Islet of Langerhans (tissue), 1 donor: Measurements from ENCODE around the gene ZNF764.

Experiments
- FAIRE-seq: peaks from one replicate; lab custom pipeline; 2011; peaks lifted over from hg19 to GRCh38; lab: Jason Lieb, UNC

ZNF764 gene

GRCh38 chr16:30569746-30570635 lies 11.8 kb upstream of the ZNF764 start:
- FAIRE-seq: no peak

GRCh38 chr16:30569281-30569680 lies 11.1 kb upstream of the ZNF764 start:
- no peak for FAIRE-seq

- FAIRE-seq: no peak
These were observed 9.9 kb upstream of the ZNF764 start for GRCh38 chr16:30567991-30568638.

DNA sequence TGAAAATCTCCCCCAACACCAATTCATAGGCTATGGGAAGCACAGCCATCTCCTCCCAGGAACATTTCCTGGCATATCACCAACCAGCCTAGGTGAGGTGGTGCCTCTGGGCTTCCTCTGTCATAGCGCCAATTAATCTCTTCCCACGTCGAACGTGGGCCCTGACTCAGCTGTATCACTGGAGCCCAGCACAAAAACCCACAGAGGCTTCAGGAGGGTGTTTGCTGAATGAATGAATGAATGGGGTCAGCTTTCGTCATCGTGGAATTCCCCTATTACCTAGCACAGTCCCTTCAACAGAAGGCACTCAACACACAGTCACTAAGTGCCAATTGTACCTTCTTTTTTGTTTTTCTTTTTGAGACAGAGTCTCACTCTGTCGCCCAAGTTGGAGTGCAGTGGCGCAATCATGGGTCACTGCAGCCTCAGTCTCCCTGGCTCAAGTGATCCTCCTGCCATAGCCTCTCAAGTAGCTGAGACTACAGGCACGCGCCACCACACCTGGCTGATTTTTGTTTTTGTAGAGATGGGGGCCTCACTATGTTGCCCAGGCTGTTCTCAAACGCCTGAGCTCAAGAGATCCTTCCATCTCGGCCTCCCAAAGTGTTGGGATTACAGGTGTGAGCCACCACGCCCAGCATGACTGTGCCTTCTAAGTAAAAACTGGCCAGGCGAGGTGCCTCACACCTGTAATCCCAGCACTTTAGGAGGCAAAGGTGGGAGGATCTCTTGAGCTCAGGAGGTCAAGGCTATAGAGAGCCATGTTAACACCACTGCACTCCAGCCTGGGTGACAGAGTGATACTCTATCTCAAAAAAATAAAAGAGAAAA lies 9.2 kb upstream of the ZNF764 start:
- no peak for FAIRE-seq

DNA sequence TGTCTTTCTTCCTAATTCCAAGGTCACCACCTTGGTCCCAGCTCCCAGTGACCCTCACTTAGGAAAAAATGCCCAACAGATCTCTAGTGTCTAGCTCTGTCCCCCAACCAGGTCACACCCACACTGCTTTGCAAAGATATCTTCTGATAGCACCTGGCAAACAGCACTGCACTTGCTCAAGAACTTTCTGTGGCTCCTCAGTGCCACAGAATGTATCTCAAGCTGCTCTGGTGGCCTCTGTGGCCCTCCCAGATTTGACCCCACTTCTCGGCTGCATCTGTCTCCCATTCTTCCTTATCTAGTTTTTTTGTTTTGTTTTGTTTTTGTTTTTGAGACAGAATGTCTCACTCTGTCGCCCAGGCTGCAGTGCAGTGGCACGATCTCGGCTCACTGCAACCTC lies 8.4 kb upstream of the ZNF764 start:
- no peak for FAIRE-seq

DNA sequence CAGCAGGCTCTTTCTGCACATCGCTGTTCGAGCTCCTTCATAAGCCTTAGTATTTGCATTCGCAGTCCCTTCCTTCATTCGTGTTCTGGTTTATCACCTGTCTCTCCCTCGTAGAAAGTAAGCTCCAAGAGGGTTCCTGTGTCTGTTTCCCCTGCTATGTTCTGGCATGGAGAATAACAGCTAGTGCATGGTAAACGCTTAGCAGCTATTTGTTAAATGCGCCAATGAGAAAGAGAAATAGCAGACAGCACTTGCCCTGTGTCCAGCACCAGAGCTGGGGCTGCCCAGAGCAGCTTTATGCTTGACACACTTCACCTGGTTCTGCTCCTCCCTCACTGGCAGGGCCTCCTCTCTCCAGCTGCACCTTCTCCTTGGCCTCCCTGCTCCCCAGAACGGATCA lies 7.8 kb upstream of the ZNF764 start:
- FAIRE-seq: no peak

- no peak for FAIRE-seq
These were observed 7.4 kb upstream of the ZNF764 start for GRCh38 chr16:30565526-30565925.

DNA sequence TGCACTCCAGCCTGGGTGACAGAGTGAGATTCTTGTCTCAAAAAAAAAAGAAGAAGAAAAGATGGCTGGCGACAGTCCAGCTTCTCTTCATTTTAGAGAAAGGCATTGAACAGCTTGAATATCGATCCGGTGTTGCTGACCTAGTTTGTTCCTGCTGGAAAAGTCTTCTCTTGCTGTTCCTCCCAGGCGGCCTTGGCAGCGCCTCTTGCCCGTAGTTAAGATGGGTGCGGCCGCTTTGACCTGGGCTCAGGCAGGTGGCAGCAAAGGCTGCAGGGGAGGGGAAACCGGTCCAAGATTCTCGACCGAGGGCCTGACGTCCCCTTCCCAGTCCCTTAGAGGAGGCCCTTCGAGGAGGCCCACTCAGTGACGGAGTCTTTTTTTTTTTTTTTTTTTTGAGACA lies 3.8 kb upstream of the ZNF764 start:
- no peak for FAIRE-seq

DNA sequence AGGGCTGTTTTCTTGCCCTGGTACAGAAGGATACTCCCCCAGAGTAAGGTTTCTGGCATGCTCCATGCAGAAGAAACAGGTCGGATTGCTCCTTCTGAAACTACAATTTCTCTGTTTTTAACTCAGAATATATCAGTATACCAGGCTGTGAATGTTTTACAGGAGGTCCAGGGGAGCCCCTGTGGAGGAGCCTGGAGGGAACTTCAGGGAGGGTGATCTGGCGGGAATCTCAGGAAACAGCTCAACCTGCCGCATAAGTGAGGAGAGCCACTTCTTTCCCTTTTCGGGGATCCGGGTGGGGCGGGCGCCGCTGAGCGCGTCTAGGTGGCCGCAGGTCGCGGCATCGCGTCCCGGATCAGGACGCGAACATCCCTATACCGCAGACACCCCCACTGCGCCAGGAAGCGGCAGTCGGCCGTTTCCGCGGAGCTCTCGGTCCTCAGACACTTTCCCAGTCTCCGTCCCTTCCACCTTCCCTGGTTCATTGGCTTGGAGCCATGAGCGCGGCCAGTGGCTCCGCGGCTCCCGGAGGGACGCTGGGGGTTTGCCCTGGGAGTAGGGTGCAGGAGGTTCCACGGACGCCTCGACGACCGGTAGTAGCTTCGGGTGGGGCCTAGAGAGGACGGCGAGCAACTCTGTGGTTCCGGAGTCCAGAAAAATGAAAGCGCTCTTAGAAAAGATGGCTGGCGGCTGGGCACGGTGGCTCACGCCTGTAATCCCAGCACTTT lies 3.1 kb upstream of the ZNF764 start:
- FAIRE-seq: no peak

DNA sequence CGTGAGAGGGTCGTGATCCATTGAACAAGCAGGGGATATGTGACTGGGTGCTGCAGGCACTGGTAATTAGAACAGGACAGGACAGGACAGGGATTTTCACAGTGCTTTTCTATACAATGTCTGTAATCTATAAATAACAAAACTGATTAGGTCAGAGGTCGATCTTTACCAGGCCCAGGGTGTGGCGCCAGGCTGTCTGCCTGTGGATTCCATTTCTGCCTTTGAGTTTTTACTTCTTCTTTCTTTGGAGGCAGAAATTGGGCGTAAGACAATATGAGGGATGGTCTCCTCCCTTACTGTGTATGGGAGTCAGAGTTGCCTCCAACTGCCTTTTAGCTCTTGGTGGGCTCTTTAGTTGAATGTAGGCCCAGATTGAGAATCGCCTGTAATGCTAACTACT lies 1.5 kb upstream of the ZNF764 start:
- FAIRE-seq: no peak

GRCh38 chr16:30558789-30559377 lies 709 bp upstream of the ZNF764 start:
- no peak for FAIRE-seq

GRCh38 chr16:30557707-30557956 lies 542 bp downstream of the ZNF764 start:
- no peak for FAIRE-seq

- no peak for FAIRE-seq
These were observed 2.1 kb downstream of the ZNF764 start for GRCh38 chr16:30556125-30556473.

DNA sequence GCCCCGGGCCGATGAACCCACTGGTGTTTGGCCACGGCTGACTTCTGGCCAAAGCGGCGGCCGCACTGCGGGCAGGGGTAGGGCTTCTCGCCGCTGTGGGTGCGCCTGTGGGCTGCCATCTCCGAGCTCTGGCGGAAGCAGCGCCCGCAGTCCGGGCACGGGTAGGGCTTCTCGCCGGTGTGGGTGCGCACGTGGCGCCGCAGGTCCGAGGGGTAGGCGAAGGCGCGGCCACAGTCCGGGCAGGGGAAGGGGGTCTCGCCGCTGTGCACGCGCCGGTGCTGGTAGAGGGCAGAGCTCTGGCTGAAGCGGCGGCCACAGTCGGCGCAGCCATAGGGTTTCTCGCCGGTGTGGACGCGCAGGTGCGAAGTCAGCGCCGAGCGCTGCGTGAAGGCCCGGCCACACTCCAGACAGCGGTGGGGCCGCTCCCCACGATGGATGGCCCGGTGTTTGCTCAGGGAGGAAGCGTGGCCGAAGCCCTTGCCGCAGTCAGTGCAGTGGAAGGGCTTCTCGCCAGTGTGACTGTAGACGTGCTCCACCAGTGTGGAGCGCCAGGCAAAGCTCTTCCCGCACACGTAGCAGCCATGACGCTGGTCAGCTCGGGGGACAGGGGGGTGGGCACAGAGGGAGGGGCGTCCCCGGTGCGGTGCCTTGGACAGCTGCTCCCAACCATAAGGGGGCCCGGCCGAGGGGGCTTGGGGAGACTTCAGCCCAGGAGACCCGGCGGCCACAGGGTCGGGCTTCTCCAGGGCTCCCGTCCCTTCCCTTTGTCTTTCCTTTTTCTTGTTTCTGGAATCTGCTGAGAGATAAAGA lies 2.7 kb downstream of the ZNF764 start:
- FAIRE-seq: no peak

GRCh38 chr16:30554557-30555314 lies 3.4 kb downstream of the ZNF764 start:
- no peak for FAIRE-seq

DNA sequence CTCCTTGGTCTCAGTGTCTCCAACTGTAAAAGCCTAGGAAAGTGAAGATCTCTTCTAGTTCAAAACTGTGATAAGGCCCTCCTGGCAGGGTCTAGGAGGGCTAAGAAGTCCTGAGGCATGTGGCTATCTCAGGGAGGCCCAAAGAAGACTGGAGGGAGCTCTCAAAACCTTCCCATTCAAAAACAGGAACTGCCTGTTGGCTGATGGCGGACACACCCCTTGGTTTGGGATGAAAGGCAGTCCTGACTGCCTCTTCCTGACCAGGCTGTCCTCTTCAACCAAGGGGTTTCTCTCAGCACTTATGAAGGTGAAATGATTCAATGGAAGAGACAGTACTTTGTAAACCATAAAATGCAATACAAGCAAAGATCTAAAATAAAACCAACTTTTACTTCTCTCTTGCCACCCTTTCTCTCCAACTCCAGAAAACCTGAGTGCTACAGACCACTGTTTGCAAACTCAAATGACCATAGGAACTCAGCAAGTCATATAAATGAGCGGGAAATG lies 4.7 kb downstream of the ZNF764 start:
- no peak for FAIRE-seq

GRCh38 chr16:30552956-30553355 lies 5.2 kb downstream of the ZNF764 start:
- FAIRE-seq: no peak

DNA sequence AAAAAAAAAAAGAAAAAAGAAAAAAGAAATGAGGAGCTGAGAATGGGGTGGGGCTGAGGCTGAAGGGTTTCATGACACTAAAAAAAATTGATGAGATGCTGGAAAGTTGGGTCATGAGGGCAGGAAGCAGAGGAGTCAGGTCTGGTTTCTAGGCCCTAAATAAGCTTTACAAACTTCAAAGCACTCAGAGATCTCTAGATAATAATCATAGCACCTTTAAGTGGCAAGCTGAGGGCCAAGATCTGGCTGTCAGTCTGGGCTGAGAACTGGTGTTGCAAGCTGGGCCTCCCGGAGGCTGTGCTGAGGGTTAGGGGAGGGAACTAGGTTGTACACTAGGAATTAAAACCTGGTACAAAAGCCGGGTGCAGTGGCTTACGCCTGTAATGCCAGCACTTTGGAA lies 6.4 kb downstream of the ZNF764 start:
- no peak for FAIRE-seq

DNA sequence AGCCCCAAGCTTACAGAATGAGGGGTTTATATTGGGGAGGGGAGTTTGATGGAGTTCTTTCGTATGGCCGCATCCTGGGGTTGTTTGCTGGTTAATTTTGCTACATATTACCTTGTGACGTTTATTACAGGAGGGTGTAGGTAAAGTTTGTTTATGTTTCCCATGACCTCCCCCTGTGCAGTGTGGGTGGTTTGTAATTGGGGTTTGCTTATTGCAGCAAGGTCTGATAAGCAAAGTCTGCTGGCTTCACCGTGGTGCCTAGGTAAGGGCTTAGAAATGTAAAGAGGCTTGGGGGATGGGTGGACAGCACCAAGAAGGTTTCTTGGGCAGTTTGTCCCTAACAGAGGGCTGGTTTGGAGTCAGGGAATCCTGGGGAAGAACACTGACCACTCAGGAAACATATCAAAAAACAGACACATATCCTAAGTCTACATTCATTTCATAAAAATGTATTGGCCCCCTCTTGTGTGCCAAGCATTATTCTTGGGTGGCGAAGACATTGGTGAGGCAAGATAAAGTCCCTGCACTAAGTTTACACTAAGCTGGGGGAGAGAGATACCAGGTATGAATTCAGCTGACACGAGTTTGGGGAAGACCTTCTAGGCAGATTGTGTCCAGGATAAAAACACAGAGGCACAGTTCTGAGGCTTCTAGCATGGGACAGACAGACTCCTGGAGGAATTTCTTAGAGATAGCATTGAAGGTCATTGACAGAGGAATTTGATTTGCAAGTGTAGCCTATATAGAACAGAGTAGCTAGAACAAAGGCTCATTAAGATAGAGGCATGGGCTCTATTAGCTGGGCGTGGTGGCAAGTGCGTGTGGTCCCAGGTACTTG lies 9.5 kb downstream of the ZNF764 start:
- FAIRE-seq: no peak

DNA sequence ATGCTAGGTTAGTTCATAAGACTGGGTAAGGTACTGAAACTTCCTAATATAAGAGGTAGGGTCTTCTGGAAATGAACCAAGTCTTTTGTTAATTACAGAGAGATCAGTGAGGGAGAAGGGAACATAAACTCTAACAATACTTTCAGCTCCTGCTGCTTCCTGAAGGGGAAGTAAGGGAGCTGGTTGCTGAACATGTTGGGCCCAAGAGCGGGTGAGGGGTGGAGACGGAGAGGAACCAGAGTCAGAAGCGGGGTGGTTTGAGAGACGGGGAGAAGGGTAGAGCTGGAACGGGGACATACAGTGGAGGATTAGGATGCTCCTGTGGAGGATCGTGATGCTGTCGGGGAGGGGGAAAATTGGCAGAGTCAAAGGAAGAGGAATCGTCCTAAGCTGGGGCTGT lies 12.1 kb downstream of the ZNF764 start:
- FAIRE-seq: no peak
